22Rv1 (cell line): ENCODE results near the gene PPP1R14B.

Source experiments
- ZFX ChIP-seq: fragments of 450-650 bp; IDR thresholded peaks from 2 replicates; pipeline ENCODE4 v1.6.1; 2017; ENCODE audit warnings: antibody characterized with exemption, borderline replicate concordance
- TF ChIP-seq, protein P1 (sequence below): fragments of 450-650 bp; IDR thresholded peaks from 2 replicates; pipeline ENCODE4 v1.5.1; 2017; ENCODE audit warnings: mild to moderate bottlenecking

DNA sequence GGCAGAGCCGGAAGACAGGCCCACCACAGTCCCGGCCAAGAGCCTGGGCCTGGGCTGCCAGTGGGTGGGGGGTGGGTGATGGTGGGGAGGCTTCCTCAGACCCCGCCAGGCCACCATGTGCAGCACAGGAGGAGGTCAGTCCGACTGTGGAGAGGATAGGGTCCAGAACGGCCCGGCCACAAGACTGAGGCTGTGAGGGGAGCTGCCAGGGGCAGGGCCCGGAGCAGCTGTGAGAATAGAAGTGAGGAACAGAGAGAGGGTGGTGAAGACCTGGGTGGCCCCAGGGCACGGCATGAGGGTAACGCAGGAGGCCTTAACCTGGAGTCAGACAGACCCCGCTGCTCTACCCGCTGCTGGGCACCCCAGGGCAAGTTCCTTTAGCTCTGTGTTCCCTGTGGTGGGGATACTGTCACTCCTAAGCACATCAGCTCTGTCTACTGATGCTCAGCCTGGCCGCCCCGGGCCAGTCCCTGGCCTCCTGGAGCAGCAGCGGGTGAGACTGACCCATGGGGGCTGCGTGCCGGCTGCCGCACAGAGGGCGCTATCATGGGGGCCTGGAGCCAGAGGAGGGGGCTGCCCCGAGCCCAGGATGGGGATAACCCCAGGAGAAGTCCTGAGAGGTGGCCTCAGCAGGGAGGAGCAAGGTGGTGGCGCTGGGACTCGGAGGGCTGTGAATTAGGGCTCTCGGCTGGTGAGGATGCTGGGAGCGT lies 38.5 kb downstream of the PPP1R14B start:
- TF ChIP-seq, protein P1, sequence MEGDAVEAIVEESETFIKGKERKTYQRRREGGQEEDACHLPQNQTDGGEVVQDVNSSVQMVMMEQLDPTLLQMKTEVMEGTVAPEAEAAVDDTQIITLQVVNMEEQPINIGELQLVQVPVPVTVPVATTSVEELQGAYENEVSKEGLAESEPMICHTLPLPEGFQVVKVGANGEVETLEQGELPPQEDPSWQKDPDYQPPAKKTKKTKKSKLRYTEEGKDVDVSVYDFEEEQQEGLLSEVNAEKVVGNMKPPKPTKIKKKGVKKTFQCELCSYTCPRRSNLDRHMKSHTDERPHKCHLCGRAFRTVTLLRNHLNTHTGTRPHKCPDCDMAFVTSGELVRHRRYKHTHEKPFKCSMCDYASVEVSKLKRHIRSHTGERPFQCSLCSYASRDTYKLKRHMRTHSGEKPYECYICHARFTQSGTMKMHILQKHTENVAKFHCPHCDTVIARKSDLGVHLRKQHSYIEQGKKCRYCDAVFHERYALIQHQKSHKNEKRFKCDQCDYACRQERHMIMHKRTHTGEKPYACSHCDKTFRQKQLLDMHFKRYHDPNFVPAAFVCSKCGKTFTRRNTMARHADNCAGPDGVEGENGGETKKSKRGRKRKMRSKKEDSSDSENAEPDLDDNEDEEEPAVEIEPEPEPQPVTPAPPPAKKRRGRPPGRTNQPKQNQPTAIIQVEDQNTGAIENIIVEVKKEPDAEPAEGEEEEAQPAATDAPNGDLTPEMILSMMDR, result no peak
- TF ChIP-seq ZFX, result no peak
